Thyroid gland (tissue), 4 donors: ENCODE measurements around the gene NAA60. TPM values are rescaled to one million over a fixed set of nuclear protein-coding genes. Genes with fewer than 3 reads are reported as not detected.
"Not testable (repeated sequence)": the region's sequence is repeated elsewhere in the genome, so short reads cannot be mapped to it uniquely, and the experiment has no call there.

Experiments used
- DNase-seq, 2 donors: peaks; one replicate each; pipeline ENCODE4 v3.0.0-alpha.2; 2019
- H3K27ac ChIP-seq, 3 donors: fragments of 200-600 bp; sonication (generic); 1 replicate in 2 of 3; 2 replicates in 1 of 3; pipeline ENCODE4 v1.5.1; 2016 to 2019; ENCODE audit warnings: mild to moderate bottlenecking in 1 of 3, moderate library complexity in 1 of 3
- H3K27me3 ChIP-seq: fragments of 200-600 bp; sonication (generic); one replicate; pipeline ENCODE4 v1.5.1; 2019
- H3K36me3 ChIP-seq, 2 donors: fragments of 200-600 bp; sonication (generic); one replicate each; pipeline ENCODE4 v1.5.1; 2016 to 2019
- H3K4me1 ChIP-seq, 2 donors: fragments of 200-600 bp; sonication (generic); one replicate each; pipeline ENCODE4 v1.5.1; 2017 to 2019
- H3K4me3 ChIP-seq, 3 donors: fragments of 200-600 bp; sonication (generic); replicated peaks in 1 of 3; 1 replicate in 2 of 3; 2 replicates in 1 of 3; pipeline ENCODE4 v1.5.1; 2016; ENCODE audit warnings: mild to moderate bottlenecking in 1 of 3
- H3K9me3 ChIP-seq: fragments of 200-600 bp; sonication (generic); one replicate; pipeline ENCODE4 v1.5.1; 2017
- CTCF ChIP-seq, 6 experiments: fragments of 200-600 bp in 3 of 6; fragments of 450-650 bp in 3 of 6; sonication (generic) in 3 of 6; IDR thresholded peaks; one replicate each; pipeline ENCODE4 v1.5.1; 2016 to 2019; ENCODE audit warnings: antibody characterized with exemption in 6 of 6, mild to moderate bottlenecking in 2 of 6, inconsistent platforms in 1 of 6, moderate library complexity in 1 of 6
- POLR2A ChIP-seq, 2 donors: fragments of 450-650 bp; IDR thresholded peaks; one replicate each; pipeline ENCODE4 v1.6.1; 2017; ENCODE audit warnings: antibody characterized with exemption in 2 of 2, mild to moderate bottlenecking in 2 of 2, moderate library complexity in 1 of 2
- WGBS, 2 donors: methylation state at CpG; one replicate each; pipeline ENCODE4 v1.1.5; 2017; 5-methylcytosine and 5-hydroxymethylcytosine counted together
- intact Hi-C: fragments of 100-400 bp; cut with DNase I; formaldehyde crosslinking; loops from one replicate; pipeline ENCODE4 v1.15.1; 2023
- total RNA-seq, 4 donors: library from RNA; depleted of rRNA; stranded (reverse); fragments of >200 nt; gene quantifications; one replicate each; pipeline ENCODE4 v1.2.3, GENCODE V29; 2016

Gene NAA60
- total RNA-seq, 4 donors from 2014 or later, result 22.7 to 42.2 (median 31.0) TPM

DNA sequence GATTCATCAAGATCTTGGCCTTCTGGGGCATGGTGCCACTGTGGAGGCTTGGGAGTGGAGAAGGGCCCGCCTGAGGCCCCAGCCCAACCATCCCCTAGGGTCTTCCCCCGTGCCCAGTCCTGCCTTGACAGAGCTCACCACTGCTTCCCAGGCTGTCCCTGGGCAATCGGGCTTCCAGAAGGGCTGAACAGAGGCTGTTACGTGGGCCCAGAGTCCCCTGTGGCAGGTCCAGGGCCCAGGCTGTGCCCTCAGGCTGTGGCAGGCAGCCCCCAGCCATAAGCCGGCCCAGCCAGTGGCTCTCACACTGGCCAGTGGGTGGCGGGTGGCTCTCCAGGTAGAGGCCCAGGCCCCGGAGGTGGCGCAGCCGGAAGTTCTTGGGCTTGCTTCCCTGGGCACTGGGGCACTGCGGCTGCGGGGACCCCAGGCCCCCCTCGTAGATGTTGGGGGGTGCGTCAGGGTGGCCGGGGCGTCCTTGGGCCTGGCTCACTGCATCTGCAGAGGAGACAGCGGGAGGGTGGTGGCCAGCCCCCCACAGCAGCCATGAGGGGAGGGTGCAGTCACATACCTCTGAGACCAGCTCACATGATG lies 51.0 kb downstream of the NAA60 start:
- WGBS, 2 donors, result 86 to 91% methylated on average over 5 to 11 of the region's 16 CpGs
- no peaks in the 10 kb centered on the region for H3K36me3 ChIP-seq
- H3K4me3 ChIP-seq, result no peak overlapping the region
- no peak for TF ChIP-seq POLR2A (IDR thresholded peaks at IDR 0.05)
- no peak for TF ChIP-seq CTCF (IDR thresholded peaks at IDR 0.05)
- H3K27ac ChIP-seq, result no peak overlapping the region
- peaks cover 0 to 3% of the 10 kb centered on the region in 2 donors for H3K4me1 ChIP-seq
- no peaks in the 10 kb centered on the region for H3K27me3 ChIP-seq
- intact Hi-C loops, result no loop called here
- no peaks in the 10 kb centered on the region for H3K9me3 ChIP-seq
- no peak for DNase-seq

GRCh38 chr16:3495176-3495575 lies 51.7 kb downstream of the NAA60 start, which contains the start of gene C16orf90:
Gene C16orf90 (minus strand): TSS chr16:3495489. CDS start chr16:3495421, 68 bp downstream.
- Histone ChIP-seq H3K27me3 (no peaks in the 10 kb centered on the region), H3K4me1 (peaks cover 0 to 6% of the 10 kb centered on the region in 2 donors), H3K9me3 (no peaks in the 10 kb centered on the region), H3K4me3 (no peak within 1 kb of the TSS), H3K27ac (no peak within 1 kb of the TSS), H3K36me3 (no peaks in the 10 kb centered on the region)
- DNase-seq, result no peak
- TF ChIP-seq CTCF (IDR thresholded peaks at IDR 0.05) (no peak), POLR2A (IDR thresholded peaks at IDR 0.05) (no peak)
- intact Hi-C loops, result no loop called here
- WGBS, 2 donors, result 86 to 90% methylated on average over 1 to 3 of the region's 3 CpGs

GRCh38 chr16:3496386-3496785 lies 52.9 kb downstream of the NAA60 start:
- peaks cover under 1 to 8% of the 10 kb centered on the region in 2 donors for H3K4me1 ChIP-seq
- intact Hi-C loops, result no loop called here
- no peaks in the 10 kb centered on the region for H3K36me3 ChIP-seq
- no peak overlapping the region for H3K27ac ChIP-seq
- H3K4me3 ChIP-seq, result no peak overlapping the region
- DNase-seq, result no peak
- no peaks in the 10 kb centered on the region for H3K27me3 ChIP-seq
- TF ChIP-seq POLR2A (IDR thresholded peaks at IDR 0.05) (no peak), CTCF (IDR thresholded peaks at IDR 0.05) (no peak)
- WGBS, 2 donors, result 95 to 96% methylated on average over 22 to 30 of the region's 30 CpGs
- H3K9me3 ChIP-seq, result no peaks in the 10 kb centered on the region

DNA sequence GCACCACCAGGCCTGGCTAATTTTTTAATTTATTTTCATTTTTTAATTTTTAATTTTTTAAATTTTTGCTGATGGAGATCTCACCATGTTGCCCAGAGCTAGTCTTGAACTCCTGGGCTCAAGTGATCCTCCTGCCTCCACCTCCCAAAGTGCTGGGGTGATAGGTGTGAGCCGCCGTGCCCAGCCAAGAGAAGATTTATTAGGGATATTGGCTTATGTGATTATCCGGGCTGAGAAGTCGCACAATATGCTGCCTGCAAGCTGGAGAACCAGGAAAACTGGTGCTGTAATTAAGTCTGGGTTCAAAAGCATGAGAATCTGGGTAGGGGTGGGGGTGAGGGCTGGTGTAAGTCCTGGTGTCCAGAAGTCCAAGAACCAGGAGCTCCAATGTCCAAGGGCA lies 54.3 kb downstream of the NAA60 start:
- no peaks in the 10 kb centered on the region for H3K27me3 ChIP-seq
- no peak overlapping the region for H3K27ac ChIP-seq
- intact Hi-C loops, result no loop called here
- TF ChIP-seq POLR2A (IDR thresholded peaks at IDR 0.05) (no peak), CTCF (IDR thresholded peaks at IDR 0.05) (no peak)
- no peaks in the 10 kb centered on the region for H3K36me3 ChIP-seq
- H3K4me3 ChIP-seq, result no peak overlapping the region
- 87 to 96% methylated on average over 4 of the region's 4 CpGs for WGBS, 2 donors
- no peaks in the 10 kb centered on the region for H3K9me3 ChIP-seq
- DNase-seq, result no peak
- peaks cover 11 to 19% of the 10 kb centered on the region in 2 donors for H3K4me1 ChIP-seq

- H3K27me3 ChIP-seq, result no peaks in the 10 kb centered on the region
- no peaks in the 10 kb centered on the region for H3K36me3 ChIP-seq
- no peak for DNase-seq
- no peak overlapping the region for H3K27ac ChIP-seq
- 95% methylated on average over 16 of the region's 16 CpGs for WGBS, 2 donors
- intact Hi-C loops, result no loop called here
- no peaks in the 10 kb centered on the region for H3K9me3 ChIP-seq
- TF ChIP-seq POLR2A (IDR thresholded peaks at IDR 0.05) (no peak), CTCF (IDR thresholded peaks at IDR 0.05) (no peak)
- no peak overlapping the region for H3K4me3 ChIP-seq
- peaks cover 11 to 16% of the 10 kb centered on the region in 2 donors for H3K4me1 ChIP-seq
Observed at GRCh38 chr16:3498988-3499387, 55.5 kb downstream of the NAA60 start.

DNA sequence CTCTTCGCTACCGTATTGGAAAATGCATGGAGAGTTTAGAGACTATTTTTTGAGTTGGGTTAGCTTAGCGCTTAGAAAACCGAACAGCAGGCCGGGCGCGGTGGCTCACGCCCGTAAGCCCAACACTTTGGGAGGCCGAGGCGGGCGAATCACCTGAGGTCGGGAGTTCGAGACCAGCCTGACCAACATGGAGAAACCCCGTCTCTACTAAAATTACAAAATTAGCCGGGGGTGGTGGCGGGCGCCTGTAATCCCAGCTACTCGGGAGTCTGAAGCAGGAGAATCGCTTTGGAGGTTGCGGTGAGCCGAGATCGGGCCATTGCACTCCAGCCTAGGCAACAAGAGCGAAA lies 57.9 kb downstream of the NAA60 start:
- intact Hi-C loops, result loop anchor here (5.0 kb wide), 1 partner anchor 219 kb away; the partner anchor contains the start of gene ZNF263
- peak overlapping the region; percentile 75 to 89 (median 85) for H3K4me3 ChIP-seq
- 10 to 17% methylated on average over 24 of the region's 24 CpGs for WGBS, 2 donors
- H3K9me3 ChIP-seq, DNase-seq, H3K27me3 ChIP-seq, H3K36me3 ChIP-seq: not testable (repeated sequence)
- H3K27ac ChIP-seq, result peak overlapping the region; percentile 50 to 80 (median 80)
- peaks cover 11 to 16% of the 10 kb centered on the region in 2 donors for H3K4me1 ChIP-seq
